Lung (tissue), 12 donors: ENCODE measurements around the gene AGMO. TPM values are rescaled to one million over a fixed set of nuclear protein-coding genes. Genes with fewer than 3 reads are reported as not detected.

Experiments used
- ATAC-seq: fragments of 200-7000 bp; cut with Tn5 transposase; one replicate; pipeline ENCODE4 v1.9.1; 2020; ENCODE audit warnings: moderate number of reproducible peaks; ENCODE audit not compliant: insufficient read depth, low FRiP score
- DNase-seq, 3 donors: peaks; one replicate each; pipeline ENCODE4 v3.0.0-alpha.2; 2013 to 2017
- H3K27ac ChIP-seq, 2 donors: one replicate each; pipeline ENCODE4 v1.5.1; 2013; ENCODE audit warnings: mild to moderate bottlenecking in 2 of 2, moderate library complexity in 2 of 2, control low read depth in 1 of 2, inconsistent platforms in 1 of 2, low read depth in 1 of 2, low read length in 1 of 2
- H3K27me3 ChIP-seq, 3 donors: one replicate each; pipeline ENCODE4 v1.5.1; 2013; ENCODE audit warnings: low read length in 2 of 3; ENCODE audit not compliant: control insufficient read depth in 3 of 3, insufficient read depth in 3 of 3
- H3K36me3 ChIP-seq, 4 donors: one replicate each; pipeline ENCODE4 v1.5.1; 2013; ENCODE audit warnings: low read length in 4 of 4, mild to moderate bottlenecking in 1 of 4, moderate library complexity in 1 of 4; ENCODE audit not compliant: control insufficient read depth in 4 of 4, insufficient read depth in 4 of 4
- H3K4me1 ChIP-seq, 5 donors: one replicate each; pipeline ENCODE4 v1.5.1; 2013; ENCODE audit warnings: low read length in 5 of 5, mild to moderate bottlenecking in 2 of 5, moderate library complexity in 1 of 5; ENCODE audit not compliant: control insufficient read depth in 5 of 5, insufficient read depth in 5 of 5
- H3K4me3 ChIP-seq: one replicate; pipeline ENCODE4 v1.5.1; 2013; ENCODE audit warnings: mild to moderate bottlenecking, control low read depth, moderate library complexity
- H3K9ac ChIP-seq, 2 donors: one replicate each; pipeline ENCODE4 v1.5.1; 2013; ENCODE audit warnings: low read length in 2 of 2, control low read depth in 1 of 2; ENCODE audit not compliant: insufficient read depth in 1 of 2
- H3K9me3 ChIP-seq, 4 donors: one replicate each; pipeline ENCODE4 v1.5.1; 2013; ENCODE audit warnings: low read length in 3 of 4, mild to moderate bottlenecking in 1 of 4, moderate library complexity in 1 of 4; ENCODE audit not compliant: control insufficient read depth in 4 of 4, insufficient read depth in 3 of 4
- CTCF ChIP-seq: IDR thresholded peaks from 2 replicates; pipeline ENCODE4 v1.5.1; 2012; ENCODE audit warnings: mild to moderate bottlenecking; ENCODE audit errors: control extremely low read depth, extremely low read depth
- WGBS, 2 donors: extraction: QIAGEN DNeasy Blood & Tissue Kit; methylation state at CpG; one replicate each; pipeline ENCODE4 v1.1.7; 2013; 5-methylcytosine and 5-hydroxymethylcytosine counted together
- polyA plus RNA-seq, 2 donors: library from polyadenylated mRNA; stranded (reverse); fragments of 200-250 nt; gene quantifications; one replicate each; pipeline ENCODE4 v1.2.1, GENCODE V29; 2013
- total RNA-seq, 2 donors: library from RNA; depleted of rRNA in 1 of 2; stranded (reverse); fragments of >200 nt in 1 of 2; gene quantifications; one replicate each; pipeline ENCODE4 v1.2.1, GENCODE V29; 2014 to 2021
- donor health status: control.
- donor health status: control.
- donor health status: Bipolar disorder and iron deficiency.
- donor health status: healthy.
- donor health status: DM: yes; HTN: yes; CAD: no.

The AGMO gene
- total and polyA plus RNA-seq, 4 donors = 0.03 to 0.74 (median 0.11) TPM

GRCh38 chr7:15234431-15234830, 327.4 kb downstream of the AGMO start:
- WGBS, 2 donors = 80 to 91% methylated on average over 3 of the region's 3 CpGs

GRCh38 chr7:15228831-15229230, 333.0 kb downstream of the AGMO start:
- DNase-seq (no peak), ATAC-seq (no peak)
- Histone ChIP-seq H3K36me3 (no peaks in the 10 kb centered on the region), H3K27me3 (no peaks in the 10 kb centered on the region), H3K9me3 (no peaks in the 10 kb centered on the region), H3K9ac (no peak overlapping the region), H3K27ac (no peak overlapping the region), H3K4me3 (no peak overlapping the region), H3K4me1 (no peaks in the 10 kb centered on the region)
- TF ChIP-seq CTCF = no peak
- WGBS, 2 donors = 82 to 91% methylated on average over 3 of the region's 3 CpGs

More at GRCh38 chr7:15234431-15234830, 327.4 kb downstream of the AGMO start:
- no peaks in the 10 kb centered on the region for H3K9me3 ChIP-seq
- DNase-seq (peak in 1 of 3 donors; percentile 14), ATAC-seq (no peak)
- H3K4me1 ChIP-seq = peaks cover 0 to 5% (median 0%) of the 10 kb centered on the region in 5 donors
- no peak overlapping the region for H3K27ac ChIP-seq
- TF ChIP-seq CTCF = no peak
- no peaks in the 10 kb centered on the region for H3K36me3 ChIP-seq
- no peak overlapping the region for H3K9ac ChIP-seq
- no peak overlapping the region for H3K4me3 ChIP-seq
- H3K27me3 ChIP-seq = no peaks in the 10 kb centered on the region

- H3K36me3 ChIP-seq = no peaks in the 10 kb centered on the region
- H3K9ac ChIP-seq = no peak overlapping the region
- no peaks in the 10 kb centered on the region for H3K27me3 ChIP-seq
- no peak for DNase-seq
- ATAC-seq = no peak
- 68 to 78% methylated on average over 1 of the region's 1 CpG for WGBS, 2 donors
- no peak overlapping the region for H3K27ac ChIP-seq
- H3K9me3 ChIP-seq = no peaks in the 10 kb centered on the region
- no peak for TF ChIP-seq CTCF
- no peak overlapping the region for H3K4me3 ChIP-seq
- no peaks in the 10 kb centered on the region for H3K4me1 ChIP-seq
Observed at GRCh38 chr7:15225981-15226380, 335.8 kb downstream of the AGMO start.

GRCh38 chr7:15219758-15220157, 342.1 kb downstream of the AGMO start:
- ATAC-seq = no peak
- H3K27ac ChIP-seq = no peak overlapping the region
- no peak overlapping the region for H3K9ac ChIP-seq
- H3K9me3 ChIP-seq = no peaks in the 10 kb centered on the region
- no peak for DNase-seq
- no peaks in the 10 kb centered on the region for H3K36me3 ChIP-seq
- no peaks in the 10 kb centered on the region for H3K27me3 ChIP-seq
- no peak overlapping the region for H3K4me3 ChIP-seq
- no peaks in the 10 kb centered on the region for H3K4me1 ChIP-seq
- WGBS, 2 donors = 16 to 39% methylated on average over 1 of the region's 1 CpG
- no peak for TF ChIP-seq CTCF
